GM13977 (cell line): Measurements from ENCODE around the gene TPX2.

ENCODE experiments used
- DNase-seq: peaks from one replicate; pipeline ENCODE4 v3.0.0; 2012; ENCODE audit warnings: low spot score
- in situ Hi-C: fragments of 300-500 bp; cut with MboI; formaldehyde crosslinking; loops from one replicate; pipeline ENCODE4 v1.12.0; 2022; ENCODE audit warnings: low sequenced_read_pairs, low pct_unique_long_range_greater_than_20kb, mixed read lengths, inconsistent platforms; ENCODE audit not compliant: unreplicated experiment
- TF ChIP-seq, protein P1 (sequence below): IDR thresholded peaks from 2 replicates; pipeline ENCODE4 v1.5.1; 2012; ENCODE audit warnings: mild to moderate bottlenecking, control low read depth; ENCODE audit not compliant: insufficient read depth; ENCODE audit errors: extremely low read depth, missing control alignments

Gene TPX2

DNA sequence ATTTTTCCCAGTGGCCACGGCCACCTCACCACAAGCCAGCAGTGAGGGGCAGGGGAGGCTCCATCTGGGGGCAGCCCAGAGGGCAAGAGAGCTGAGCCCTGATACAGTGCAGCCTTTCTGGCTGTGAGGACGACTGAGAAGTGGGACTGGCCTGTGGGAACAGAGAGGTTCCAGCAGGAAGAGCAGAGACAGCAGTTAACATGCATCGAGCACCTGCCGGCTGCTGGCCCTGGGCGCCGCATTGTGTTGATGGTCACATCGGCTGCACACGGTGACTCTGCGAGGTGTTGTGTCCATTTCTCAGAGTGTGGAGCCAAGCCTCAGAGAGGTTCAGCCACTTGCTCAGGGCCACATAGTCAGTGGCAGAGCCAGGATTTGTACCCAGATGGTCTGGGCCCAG, 96.5 kb downstream of the TPX2 start:
- DNase-seq = no peak
- in situ Hi-C loops = loop anchor here (25.0 kb wide), 1 partner anchor 252 kb away; no protein-coding TSS in a partner anchor

DNA sequence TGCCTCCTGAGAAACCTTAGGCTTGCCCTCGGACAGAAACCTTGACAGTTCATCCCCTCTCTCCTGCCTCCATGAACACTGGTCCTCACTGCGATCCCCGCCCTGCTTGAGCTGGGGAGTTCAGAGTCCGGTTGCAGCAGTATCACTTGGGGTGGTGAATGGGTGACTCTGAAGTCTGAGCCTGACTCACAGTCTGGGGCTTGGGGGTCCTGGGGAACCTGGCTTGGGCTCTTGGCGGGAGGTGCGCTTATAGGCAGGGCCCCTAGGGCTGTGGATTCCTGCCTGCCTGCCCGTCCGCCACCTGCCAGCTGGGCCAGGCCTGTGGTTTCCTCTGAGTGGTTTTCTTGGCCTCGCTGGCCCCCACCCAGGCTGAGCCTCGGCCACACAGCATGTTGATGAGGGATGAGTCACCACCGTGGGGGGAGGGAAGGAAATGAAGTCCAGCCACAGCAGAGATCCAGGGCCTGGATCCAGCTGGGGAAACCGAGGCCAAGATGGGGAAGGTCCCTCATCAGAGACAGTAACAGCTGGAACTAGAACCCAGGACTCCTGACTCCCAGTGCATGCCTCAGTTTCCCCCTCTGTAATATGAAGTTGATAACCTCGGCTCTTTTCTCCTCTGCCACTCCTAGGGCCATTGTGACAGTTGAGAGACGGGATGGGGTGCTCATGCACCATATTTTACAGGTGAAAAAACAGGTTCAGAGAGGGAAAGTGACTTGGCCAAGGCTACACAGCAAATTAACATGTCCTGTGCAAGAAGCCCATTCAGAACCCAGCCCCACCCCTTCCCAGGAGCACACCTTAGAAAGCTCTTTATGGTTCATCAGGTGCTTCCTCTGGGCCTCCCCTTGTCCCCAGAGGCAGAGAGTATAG, 97.1 kb downstream of the TPX2 start:
- in situ Hi-C loops = loop anchor here (25.0 kb wide), 1 partner anchor 251 kb away; no protein-coding TSS in a partner anchor
- DNase-seq = peak; percentile 67
- TF ChIP-seq, protein P1, sequence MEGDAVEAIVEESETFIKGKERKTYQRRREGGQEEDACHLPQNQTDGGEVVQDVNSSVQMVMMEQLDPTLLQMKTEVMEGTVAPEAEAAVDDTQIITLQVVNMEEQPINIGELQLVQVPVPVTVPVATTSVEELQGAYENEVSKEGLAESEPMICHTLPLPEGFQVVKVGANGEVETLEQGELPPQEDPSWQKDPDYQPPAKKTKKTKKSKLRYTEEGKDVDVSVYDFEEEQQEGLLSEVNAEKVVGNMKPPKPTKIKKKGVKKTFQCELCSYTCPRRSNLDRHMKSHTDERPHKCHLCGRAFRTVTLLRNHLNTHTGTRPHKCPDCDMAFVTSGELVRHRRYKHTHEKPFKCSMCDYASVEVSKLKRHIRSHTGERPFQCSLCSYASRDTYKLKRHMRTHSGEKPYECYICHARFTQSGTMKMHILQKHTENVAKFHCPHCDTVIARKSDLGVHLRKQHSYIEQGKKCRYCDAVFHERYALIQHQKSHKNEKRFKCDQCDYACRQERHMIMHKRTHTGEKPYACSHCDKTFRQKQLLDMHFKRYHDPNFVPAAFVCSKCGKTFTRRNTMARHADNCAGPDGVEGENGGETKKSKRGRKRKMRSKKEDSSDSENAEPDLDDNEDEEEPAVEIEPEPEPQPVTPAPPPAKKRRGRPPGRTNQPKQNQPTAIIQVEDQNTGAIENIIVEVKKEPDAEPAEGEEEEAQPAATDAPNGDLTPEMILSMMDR = no peak

More for the DNA sequence above, 96.5 kb downstream of the TPX2 start:
- TF ChIP-seq, protein P1 = no peak

DNA sequence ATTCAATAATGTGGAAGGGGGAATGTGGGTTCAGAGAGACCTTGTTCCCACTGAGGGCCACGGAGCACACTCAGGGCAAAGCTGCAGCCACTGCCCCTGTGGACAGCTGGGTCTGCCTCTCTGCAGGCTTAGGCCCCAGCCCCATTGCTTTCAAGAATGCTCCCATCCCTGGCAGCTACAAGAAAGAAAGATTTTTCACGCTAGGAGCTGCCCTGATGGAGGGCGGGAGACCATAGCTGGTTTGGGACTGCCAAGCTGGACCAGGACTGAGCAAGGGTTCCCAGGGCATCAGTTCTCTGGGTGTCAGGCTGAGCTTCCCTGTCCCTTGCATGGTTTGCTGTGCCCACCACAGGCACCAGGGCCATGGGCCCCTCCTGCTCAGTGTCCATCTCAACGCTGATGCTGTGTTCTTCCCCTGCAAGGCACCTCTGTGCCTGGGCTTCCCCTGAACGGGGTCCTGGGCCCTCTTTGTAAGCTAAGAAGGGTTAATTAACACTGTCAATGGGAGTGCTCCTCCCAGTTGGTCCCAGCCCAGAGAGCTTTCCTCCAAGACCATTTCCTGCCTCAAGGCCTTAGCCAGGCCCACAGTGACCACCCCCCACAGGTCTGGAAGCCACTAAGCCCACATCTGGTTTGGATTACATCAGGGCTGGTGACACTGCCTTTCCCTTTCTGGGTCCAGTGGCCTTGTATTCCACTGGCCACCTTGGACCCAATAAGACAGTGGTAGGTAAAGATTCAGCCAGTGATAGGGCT, 97.9 kb downstream of the TPX2 start:
- TF ChIP-seq, protein P1 = no peak
- in situ Hi-C loops = loop anchor here (25.0 kb wide), 1 partner anchor 250 kb away; no protein-coding TSS in a partner anchor

DNA sequence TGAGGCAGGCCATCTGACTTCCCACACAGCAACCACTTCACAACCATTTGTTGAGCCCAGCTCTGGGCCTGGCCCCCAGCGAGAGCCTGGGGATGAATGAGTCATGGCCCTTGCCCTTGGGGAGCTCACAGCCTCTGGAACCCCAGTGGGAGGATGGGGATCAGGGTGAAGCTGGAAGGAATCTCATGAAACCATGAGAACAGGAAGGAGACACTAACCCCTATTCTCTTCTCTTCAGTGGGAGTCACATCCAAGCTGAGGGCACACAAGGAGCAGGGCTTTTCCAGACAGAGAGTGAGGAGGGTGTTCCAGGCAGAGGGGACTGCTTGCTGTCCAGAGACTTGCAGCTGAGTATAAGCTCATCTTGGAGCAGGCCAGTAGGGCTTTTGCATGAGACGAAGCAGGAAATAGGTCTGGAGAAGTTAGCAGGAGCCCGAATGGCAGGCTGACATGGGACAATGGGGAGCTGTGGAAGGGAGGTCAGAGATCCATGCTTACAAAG, 98.9 kb downstream of the TPX2 start:
- DNase-seq = no peak
- TF ChIP-seq, protein P1 = no peak
- in situ Hi-C loops = loop anchor here (25.0 kb wide), 1 partner anchor 249 kb away; no protein-coding TSS in a partner anchor

More for the DNA sequence above, 97.9 kb downstream of the TPX2 start:
- no peak for DNase-seq

DNA sequence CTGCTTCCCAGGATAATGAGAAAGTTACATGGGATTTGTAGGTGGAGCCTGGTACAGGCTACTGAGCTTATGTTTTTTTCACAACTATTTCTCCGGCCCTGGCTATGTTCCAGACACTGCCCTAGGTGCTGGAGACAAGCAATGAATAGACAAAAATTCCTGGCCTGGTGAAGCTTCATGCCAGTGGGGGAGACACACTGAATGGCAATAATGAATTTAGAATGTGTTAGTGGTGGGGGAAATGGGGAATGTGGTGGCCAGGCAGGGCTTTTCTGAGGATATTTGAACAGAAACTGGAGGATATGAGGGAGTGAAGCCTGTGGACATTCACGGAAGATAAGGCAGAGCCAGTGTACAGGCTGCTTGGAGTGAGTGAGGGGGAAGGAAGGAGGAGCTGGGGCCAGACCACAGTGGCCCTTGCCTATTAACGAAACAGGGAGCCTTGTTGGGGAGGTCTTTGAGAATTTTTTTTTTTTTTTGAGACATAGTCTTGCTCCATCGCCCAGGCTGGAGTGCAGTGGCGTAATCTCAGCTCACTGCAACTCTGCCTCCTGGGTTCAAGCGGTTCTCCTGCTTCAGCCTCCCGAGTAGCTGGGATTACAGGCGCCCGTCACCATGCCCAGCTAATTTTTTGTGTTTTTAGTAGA, 99.7 kb downstream of the TPX2 start:
- in situ Hi-C loops = loop anchor here (25.0 kb wide), 1 partner anchor 249 kb away; no protein-coding TSS in a partner anchor
- no peak for DNase-seq
- TF ChIP-seq, protein P1 = no peak
